Activated CD4-positive, alpha-beta T cell treated with anti-CD3 and anti-CD28 coated beads, Interleukin-10, Interleukin-2, amounts not matched to agents 100 ng/mL and 50 ng/mL, durations not matched to agents 16 hours and 8 hours (primary cell): Measurements from ENCODE around the gene FKBP8.
"Not testable (repeated sequence)": the region's sequence is repeated elsewhere in the genome, so short reads cannot be mapped to it uniquely, and the experiment has no call there.

Source experiments
- DNase-seq: peaks from one replicate; pipeline ENCODE4 v3.0.0-alpha.2; 2020

The FKBP8 gene

DNA sequence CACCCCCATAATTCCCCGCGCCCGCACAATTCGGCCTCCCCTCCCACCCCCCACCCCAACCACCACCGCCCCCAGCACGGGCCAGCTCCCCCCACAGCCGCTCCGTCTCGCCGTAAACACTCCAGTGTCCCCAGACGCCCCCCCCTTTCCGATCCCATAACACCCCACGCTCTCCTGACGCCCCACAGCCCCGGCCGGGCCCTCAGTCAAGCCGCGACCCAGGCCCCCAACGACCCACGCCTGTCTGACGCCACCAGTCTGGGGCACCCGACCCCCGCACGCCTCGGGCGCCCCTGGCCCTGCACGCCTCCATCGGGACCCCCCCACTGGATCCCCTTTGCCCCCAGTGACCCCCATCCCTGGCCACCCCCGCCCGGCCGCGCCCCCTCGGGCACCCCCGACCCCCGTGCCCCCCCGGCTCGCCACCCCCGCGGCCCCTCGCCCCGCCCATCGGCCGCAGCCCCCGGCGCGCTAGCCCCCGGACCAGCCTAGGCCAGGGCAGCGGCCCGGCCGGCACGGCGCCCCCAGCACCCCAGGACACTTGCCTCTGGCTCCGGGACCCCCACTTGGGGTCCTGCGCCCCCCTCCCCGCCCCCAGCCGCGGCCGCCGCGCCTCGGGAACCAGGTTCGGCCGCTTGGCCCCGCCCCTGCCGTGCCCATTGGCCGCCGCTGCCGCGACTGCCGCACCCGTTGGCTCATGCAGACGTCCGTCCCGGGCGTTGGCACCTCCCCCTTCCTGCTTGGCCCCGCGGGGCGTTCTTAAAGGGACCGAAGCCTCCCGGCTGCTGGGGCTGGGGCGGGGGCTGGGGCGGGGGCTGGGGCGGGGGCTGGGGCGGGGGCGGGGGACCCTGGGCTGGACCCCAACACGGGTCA is at the start of gene FKBP8:
TSS of gene FKBP8 (minus strand) at position 633 of the 873 bp plus-strand sequence. CDS start 1,603 bp downstream, outside the sequence.
- peak; percentile 95 for DNase-seq

DNA sequence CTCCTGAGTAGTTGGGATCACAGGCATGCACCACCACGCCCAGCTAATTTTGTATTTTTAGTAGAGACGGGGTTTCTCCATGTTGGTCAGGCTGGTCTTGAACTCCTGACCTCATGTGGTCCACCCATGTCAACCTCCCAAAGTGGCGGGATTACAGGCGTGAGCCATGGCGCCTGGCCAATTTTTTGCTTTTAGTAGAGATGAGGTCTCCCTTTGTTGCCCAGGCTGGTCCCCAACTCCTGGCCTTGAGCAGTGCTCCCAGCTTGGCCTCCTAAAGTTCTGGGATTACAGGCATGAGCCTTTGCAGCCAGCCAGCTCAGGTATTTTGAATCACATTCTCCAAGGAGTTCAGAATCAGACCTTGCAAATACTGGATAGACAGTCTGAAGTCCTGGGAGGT is 49.4 kb upstream of the FKBP8 start:
- not testable (repeated sequence) for DNase-seq

DNA sequence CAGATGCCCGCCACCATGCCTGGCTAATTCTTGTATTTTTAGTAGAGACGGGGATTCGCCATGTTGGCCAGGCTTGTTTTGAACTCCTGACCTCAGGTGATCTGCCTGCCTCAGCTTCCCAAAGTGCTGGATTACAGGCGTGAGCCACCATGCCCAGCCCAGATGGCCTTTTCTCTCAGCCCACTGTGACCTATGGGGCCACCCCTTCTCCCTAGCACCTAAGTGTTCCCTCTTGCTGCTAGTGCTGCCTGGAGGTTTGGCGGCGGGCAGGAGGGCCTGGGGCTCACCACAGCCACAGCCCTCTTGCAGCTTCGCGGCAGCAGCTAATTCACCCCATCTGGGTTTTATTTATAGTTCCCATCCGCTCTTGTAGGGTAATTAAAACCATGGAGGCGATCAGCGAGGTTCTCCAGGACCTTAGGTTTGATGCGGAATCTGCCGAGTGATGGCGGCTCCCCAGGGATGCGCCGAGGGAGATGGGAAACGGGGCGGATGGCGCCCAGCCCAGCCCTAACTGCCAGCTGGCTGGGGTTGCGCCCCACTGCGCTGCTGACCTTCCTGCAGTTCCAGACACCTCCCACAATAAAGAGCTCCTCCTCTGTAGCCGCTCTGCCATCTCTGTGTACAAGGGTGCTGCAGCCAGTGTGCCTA is 48.5 kb upstream of the FKBP8 start:
- no peak for DNase-seq

DNA sequence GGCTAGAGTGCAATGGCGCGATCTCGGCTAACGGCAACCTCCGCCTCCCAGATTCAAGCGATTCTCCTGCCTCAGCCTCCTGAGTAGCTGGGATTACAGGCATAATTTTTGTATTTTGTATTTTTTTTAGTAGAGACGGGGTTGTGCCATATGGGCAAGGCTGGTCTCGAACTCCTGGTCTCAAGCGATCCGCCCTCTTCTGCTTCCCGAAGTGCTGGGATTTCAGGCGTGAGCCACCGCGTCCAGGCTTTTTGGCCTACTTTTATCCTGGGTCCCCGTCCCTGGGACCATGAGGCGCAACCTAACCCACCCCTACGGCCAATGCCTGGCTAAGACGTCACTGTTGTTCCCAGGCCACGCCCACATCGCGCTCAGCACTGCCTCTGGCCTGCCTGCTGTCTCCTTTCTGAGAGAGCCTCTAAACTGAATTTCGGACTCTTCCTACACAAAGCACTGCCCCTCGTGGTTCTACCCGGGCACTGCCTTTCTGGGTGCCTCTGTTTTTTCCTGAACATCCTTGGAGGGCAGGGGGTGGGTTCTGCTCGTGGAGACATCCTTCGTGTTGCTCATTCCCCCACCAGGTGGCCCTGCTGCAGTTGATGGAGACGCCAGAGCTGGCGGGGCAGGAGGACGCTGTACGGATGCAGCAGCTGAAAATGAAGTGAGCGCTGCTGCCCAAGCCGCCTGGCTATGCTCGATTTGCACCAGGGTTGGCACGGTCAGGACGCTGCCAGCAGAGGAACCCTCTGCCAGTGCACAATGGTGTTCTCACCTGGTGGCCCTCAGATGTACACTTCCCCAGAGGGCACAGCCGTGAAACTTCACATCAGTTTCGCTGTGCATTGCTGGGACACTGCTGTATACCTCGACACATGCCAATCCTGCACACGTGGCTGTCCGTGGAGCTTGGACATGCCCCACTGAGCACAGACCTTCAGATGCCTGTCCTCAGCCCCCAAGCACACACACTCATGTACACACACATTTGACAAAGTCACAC is 47.2 kb upstream of the FKBP8 start:
- peak; percentile 60 for DNase-seq

DNA sequence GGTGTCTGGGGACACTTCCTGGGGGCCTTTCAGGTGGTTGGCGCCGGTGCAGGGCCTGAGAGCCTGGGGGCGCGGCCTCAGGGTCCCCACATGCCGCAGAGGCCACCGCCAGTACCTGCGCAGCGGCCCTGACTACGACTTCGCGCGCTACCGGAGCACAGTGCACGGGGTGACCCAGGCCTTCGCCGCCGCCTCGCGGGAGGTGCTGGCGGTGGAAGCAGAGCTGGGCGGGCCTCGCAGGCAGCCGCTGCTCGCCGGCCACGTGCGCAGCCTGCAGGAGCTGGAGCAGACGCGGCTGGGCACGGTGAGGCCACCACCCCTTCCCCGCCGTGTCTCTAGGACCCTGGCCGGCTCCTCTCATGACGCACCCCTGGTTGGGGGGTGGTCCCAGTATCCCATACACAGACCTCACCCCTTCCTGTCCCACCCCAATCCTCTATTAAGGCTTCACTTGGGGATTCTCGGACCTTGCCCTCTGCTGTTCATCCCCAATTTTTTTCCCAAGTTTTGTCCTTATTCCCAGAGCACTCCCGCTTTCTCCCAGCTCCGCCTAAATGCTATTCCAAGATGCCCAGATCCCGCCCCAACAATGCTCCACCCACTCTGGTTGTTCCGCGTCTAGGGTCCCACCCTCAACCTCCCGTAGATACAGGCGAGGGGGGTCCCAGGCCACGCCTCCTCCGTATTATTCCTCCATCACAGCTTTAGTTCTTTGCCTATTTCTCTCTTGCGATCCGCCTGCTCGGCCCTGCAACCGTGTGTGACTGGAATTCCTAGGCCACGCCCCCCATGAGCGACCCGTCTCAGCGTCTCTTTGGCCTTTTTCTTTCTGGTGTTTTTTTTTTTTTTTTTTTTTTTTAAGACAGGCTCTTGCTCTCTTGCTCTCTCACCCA is 46.3 kb upstream of the FKBP8 start:
- DNase-seq = peak; percentile 71

DNA sequence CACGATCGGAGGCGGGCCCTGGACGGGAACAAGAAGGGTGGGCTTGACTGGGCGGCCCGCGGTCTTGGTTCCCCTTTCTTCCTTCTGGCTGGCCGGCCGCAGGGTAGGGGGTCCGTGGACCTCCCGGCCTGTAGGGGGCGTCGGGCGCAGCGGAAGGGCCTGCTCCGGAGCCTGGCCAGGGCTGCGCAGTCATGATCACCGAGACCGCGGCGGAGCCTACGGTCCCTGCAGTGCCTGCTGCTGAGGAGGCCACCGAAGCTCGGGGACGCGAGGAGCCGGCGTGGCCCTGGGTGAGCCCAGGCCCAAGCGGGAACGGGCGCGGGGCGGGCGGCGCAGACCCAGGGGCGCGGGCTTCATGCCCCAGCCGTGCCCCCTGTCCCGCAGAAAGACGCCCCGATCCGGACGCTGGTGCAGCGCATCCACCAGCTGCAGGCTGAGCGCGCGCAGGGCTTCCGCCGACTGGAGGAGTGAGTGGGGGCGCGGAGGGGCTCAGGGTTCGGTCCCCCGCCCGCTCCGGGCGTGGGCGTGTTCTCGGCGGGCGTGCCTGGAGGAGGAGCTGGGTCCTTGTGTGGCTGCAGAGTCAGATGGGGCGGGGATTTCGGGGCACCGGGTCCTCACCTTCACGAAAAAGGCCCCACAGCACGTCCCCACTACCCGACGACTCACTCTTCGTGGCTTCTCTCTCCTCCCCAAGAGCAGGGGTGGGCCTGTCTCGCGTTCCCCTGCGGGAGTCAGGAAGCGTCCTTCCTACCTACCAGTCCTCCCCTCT is 45.4 kb upstream of the FKBP8 start, which contains the start of gene REX1BD:
TSS of gene REX1BD (plus strand) at position 188 of the 769 bp plus-strand sequence. CDS start at position 192, 4 bp downstream.
- peak; percentile 93 for DNase-seq

DNA sequence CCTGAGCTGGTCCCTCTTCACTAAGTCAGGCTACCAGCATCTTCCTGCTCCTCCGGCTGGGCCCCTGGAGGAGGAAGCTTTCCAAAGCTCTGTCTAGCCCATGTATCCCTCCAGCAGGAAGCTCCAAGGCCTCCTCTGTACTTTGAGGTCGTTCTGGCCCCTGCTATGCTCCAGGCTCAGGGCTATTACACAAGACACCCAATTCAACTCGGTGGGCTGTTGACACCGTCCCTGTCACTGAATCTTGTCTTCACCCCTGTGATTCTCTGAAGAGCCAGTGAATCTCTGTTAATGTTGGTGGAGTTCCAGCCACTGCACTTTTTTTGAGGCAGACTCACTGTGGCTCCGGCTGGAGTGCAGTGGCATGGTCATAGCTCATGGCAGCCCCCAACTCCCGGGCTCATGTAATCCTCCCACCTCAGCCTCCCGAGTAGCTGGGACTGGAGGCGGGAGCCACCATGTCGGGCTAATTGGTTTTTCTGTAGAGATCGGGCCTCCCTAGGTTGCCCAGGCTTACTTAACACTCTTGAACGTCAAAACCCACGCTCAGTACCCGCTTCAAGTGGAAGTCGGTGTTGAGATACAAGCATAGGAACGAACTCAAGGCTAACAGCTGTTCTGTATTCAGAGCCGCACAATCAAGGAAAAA is 44.7 kb upstream of the FKBP8 start:
- no peak for DNase-seq

DNA sequence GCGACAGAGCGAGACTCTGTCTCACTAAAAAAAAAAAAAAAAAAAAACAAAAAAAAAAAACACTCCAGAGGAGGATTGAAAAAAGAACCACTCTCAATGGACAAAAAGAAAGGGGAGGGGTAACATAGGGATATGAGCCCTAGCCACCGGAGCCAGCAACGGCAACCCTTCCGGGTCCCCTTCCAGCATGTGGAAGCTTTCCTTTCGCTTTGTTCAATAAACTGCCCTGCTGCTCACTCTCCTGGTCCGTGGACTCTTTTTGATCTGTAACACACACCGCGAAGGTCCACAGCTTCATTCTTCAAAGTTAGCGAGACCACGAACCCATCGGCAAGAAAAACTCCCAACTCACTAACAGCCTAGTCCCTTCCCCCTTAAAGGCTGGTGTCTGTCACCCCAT is 44.2 kb upstream of the FKBP8 start:
- DNase-seq = no peak

DNA sequence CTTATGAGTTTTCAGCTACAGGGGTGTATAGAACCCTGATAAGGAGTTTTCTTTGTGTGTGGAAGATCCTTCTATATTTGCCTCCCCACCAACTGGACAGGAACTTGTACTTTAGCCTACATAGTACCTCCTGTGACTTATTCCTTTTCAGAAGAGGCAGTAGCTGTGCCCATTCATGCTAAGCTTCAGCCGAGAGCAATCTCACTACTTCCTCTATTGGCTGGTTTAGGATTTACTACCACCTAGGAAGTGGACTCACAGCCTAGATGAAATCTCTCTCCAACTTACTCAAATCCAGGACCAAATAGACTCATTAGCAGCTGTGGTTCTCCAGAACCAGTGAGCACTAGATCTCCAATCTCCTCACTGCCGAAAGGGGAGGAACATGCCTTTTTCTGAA is 42.9 kb upstream of the FKBP8 start:
- no peak for DNase-seq

DNA sequence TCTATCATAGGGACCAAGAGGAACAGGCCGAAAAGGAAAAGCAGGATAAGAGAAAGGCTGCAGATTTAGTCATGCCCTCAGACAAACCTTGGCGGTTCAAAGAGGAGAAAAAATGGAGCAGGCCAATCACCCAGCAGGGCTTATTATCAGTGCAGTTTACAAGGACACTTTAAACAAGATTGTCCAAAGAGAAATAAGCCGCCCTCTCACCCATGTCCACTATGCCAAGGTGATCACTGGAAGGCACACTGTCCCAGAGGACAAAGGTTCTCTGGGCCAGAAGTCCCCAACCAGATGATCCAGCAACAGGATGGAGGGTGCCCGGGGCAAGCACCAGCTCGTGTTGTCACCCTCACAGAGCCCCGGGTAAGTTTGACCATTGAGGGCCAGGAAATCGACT is 36.9 kb upstream of the FKBP8 start:
- DNase-seq = no peak

DNA sequence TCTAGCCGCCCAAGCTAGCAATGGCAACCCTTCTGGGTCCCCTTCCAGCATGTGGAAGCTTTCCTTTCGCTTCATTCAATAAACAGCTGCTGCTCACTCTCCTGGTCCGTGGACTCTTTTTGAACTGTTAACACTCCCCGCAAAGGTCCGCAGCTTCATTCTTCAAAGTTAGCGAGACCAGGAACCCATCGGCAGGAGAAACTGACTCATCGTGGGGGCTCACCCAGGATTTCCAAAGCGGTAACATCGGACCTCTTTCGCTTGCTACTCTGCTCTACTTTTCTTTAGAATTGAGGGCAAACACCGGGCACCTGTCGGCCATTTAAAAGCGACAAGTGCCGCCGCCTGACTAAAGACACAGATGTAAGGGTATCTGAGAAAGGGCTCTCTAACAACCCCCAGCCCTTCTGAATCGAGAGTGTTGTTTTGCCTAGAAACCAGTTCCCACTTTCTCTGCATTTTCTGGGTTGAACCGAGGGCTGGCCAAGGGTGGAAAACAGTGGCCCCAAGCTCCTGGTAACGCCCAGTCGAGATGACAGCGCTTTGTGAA is 34.1 kb upstream of the FKBP8 start:
- no peak for DNase-seq

DNA sequence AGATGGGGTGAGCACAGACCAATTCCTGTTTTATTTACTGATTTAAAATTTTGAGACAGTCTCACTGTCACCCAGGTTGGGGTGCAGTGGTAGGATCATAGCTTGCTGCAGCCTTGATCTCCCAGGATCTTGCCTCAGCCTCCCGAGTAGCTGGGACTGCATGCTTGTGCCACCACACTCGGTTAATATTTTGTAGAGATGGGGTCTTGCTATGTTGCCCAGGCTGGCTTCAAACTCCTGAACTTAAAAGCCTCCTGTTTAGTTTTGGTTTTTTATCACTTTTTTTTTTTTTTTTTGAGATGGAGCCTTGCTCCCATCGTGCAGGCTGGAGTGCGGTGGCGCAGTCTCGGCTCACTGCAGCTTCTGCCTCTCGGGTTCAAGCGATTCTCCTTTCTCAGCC is 33.0 kb upstream of the FKBP8 start:
- DNase-seq = no peak

DNA sequence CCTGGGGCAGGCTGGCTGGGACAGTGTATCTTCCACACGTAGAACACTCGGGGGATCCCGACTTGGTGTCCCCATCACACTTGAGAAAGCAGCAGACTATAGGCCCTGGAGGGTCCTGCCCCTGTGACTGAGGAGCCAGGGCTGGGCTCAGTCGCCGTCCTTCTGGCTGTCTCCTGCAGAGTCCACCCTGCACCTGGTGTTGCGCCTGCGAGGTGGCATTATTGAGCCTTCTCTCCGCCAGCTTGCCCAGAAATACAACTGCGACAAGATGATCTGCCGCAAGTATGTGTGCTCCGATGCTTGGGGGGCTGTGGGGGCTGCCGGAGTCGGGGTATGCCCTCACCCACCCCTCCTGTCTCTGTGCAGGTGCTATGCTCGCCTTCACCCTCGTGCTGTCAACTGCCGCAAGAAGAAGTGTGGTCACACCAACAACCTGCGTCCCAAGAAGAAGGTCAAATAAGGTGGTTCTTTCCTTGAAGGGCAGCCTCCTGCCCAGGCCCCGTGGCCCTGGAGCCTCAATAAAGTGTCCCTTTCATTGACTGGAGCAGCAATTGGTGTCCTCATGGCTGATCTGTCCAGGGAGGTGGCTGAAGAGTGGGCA is 31.4 kb upstream of the FKBP8 start:
- DNase-seq = no peak

DNA sequence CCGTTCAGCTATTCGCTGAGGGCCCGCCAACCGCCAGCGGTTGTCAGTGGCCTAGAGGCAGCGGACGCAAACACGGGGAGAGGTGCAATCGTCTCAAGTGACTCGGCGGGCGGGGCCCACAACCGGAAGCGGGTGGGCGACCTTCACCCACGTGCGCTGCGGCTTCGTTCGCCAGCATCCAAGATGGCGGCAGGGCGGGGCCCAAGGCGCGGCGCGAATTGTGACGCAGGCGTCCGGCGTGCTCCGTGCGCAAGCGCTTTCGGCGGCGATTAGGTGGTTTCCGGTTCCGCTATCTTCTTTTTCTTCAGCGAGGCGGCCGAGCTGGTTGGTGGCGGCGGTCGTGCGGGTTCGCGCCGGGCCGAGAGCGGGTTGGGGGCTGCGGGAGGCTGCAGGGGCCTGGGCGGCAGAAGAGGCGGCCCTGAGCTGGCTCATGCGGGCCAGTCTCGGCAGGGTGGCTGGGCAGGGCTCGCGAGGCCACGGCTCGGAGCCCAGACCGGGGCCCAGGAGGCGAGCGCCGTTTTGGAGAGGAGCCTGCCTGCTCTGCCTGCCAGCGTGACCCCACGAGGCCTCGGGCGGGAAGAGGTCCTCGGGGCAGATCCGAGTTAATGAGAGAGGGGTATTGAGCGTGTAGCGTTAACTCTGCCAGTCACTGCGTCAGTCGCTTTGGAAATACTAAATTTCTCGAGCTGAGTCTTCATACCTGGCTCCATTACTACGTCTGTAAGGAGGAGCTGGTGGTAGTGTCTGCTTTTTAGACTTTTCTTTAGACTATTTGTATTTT is 28.4 kb upstream of the FKBP8 start, which contains the start of gene UBA52:
TSS of gene UBA52 (plus strand) at position 294 of the 781 bp plus-strand sequence. CDS start 1,444 bp downstream, outside the sequence.
- peak; percentile 99 for DNase-seq

DNA sequence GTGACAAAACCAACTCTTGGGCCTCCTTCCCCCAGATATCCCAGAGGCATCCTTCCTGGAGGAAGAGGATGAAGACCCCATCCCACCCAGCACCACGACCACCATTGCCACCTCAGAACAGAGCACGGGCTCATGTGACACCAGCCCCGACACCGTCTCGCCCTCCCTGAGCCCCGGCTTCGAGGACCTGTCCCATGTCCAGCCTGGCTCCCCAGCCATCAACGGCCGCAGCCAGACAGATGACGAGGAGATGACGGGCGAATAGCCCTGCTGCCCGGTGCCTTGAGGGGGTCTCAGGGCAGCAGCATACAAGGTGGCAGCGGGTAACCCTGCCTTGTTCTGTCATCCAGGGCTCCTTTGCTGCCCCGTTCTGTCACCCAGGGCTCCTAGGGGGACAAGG is 25.0 kb upstream of the FKBP8 start:
- no peak for DNase-seq

DNA sequence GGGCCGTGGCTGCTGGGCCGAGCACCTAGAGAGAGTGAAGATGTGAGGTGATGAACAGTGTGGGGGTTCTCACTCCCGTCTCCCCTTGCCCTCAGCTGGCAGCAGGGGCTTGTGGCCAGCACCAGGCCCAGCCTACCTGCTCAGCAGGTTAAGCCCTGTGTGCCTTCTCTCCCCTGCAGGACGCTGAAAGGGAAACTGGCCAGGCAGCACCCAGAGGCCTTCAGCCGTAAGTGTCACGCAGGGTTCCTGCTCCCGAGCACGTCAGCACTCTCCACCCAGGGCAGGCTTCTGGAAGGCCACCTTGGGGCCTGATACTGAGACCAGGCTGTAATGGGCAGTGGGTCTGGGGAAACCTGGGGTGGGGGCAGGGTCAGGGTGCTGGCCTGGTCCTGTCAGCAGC is 23.6 kb upstream of the FKBP8 start:
- no peak for DNase-seq

DNA sequence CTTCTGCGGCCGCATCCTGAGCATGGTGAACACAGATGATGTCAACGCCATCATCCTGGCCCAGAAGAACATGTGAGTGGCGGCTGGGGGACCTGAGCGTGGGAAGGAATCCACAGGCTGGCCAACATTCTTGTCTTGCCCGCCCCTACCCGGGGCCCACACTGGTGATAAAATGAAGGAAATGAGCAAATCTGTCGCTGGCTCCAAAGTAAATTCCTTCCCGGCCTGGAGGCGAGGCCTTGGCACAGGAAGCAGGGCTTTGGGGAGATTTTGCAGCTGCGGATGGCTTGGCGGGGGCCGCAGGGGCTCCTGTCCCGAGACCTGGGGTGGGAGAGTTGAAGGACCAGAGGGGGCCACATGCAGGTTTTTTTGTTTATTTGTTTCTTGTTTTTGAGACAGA is 18.7 kb upstream of the FKBP8 start:
- no peak for DNase-seq

DNA sequence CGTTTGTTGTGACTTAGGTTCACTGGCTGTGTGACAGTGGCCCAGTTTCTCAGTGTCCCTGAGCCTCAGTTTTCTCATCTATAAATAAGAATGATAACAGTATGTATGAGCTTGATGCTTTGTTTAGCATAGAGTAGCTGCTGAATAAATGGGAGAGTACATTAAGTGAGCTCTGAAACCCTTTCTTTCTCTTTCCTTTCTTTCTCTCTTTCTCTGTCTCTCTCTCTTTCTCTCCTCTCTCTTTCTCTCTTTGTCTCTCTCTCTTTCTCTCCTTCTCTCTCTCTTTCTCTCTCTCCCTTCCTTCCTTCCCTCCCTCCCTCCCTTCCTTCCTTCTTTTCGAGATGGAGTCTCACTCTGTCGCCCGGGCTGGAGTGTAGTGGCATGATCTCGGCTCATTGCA is 16.3 kb upstream of the FKBP8 start:
- DNase-seq = no peak

DNA sequence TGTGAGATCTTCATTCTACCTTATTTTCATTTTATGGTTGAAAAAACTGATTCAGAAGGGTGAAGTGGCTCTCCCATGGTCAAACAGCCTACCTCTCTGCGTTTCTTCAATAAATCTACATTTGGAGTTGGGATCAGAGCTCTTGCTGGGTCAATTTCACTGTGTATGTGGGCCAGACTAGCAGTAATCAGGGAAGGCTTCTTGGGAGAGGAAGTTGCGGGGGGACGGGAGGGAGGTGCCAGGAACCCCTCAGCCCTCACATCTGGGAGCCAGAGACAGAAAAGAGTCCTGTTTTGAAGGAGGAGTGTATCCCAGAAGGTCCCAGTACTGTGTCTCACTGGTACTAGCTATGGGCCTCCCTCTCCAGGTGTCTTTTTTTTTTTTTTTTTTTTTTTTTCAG is 15.2 kb upstream of the FKBP8 start:
- no peak for DNase-seq
